GM18520 (cell line): ENCODE measurements around the gene MAN2A1.
"Not testable (repeated sequence)": the region's sequence is repeated elsewhere in the genome, so short reads cannot be mapped to it uniquely, and the experiment has no call there.

ENCODE experiments used
- ATAC-seq: cut with Tn5 transposase; IDR thresholded peaks from one replicate; pipeline ENCODE4 v1.9.1; 2021; ENCODE audit not compliant: unreplicated experiment

The MAN2A1 gene

DNA sequence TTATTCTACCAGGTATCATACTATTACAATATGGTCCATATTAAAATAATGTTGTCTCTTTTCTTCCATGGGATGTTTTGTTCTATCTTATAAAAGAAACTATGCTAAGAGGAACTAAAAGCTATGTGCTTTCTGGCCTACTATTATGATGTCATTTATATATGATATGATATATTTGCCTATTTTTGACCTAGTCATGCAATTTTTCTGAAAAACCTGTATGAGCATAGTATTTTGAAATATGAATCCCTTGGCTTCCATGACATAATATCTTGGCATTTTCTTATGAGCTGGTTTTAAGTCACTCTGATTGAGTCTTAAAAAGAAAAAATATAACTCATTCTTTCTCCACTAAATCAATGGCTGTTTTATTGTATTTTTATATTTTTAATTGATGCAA lies 60.7 kb downstream of the MAN2A1 start:
- ATAC-seq = no peak

DNA sequence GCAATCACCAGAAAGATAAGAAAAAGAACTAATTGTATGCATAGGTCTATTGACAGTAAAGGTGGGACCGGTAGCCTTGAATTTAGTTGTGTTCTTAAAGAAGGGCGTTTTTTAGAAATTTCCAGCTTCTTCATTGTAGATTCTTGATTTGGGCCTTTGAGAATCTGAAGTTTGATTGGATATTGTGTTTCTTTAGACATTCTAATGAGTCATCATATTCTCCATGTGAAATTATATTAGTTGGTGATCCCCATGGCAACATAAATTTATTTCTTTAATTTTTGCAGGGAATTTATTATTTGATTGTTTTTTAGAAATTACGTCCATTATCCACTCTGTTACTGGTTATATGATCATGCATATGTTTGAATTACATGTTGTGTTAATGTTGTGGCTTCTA lies 63.6 kb downstream of the MAN2A1 start:
- no peak for ATAC-seq

DNA sequence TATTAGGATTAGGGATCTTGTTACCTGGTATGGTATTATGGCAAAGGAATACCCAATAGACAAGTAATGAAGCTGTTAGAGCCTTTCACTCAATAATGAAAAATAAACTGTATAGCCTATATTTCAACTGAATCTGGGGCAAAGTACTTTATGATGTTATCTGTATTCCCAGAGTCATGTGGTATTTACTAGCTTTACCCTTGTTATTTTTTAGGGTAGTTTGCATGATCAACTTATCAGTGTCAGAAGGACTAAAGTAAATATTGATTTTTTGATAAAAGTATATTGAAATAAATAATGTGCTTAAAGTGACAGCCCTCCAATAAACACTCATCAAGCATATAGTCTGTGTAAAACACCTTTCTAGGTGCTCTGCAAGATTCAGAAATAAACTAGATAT lies 64.6 kb downstream of the MAN2A1 start:
- no peak for ATAC-seq

DNA sequence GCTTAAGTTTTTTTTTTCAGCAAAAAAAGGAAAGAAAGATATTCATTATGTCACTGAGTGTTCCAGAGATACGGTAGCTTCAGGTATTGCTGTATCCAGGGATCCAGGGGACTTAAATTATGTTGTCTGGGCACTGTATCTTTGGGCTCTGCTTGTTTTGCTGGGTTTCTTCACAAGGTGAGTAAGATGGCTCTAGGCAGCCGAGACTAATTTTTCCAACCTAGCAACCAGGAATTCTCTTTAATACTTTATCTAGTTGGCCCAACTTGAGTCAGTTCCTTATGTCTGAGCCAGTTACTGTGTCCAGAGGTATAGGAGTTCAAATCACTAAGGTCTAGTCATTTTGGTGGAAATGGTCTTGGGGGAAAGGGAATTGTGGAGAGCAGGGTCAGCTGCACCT lies 66.0 kb downstream of the MAN2A1 start:
- ATAC-seq = no peak

DNA sequence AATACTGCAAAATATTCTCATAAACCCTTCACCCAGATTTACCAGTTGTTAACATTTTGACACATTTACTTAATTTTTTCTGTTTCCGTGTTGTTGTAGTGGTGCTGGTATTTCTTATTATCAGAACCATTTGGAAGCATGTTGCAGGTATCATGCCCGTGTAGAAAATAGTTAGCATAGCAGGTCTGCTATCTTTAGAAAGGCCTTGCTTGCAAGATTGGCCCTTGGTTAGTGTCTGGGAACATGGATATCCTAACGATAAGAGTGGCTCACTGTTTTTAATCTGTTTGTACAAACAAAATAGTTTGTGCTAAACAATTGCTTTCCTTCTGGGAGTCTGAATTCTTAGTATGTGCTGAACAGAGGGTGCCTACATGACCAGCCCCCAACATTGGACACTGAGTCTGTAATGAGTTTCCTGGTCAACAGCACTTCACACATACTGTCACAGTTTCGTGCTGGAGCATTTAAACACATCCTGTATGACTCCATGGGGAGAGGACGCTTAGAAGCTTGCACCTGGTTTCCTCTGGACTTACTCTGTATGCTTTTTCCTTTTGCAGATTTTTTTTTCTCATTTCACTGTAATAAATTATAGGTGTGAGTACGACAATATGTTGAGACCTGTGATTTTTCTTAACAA lies 66.9 kb downstream of the MAN2A1 start:
- ATAC-seq = no peak

DNA sequence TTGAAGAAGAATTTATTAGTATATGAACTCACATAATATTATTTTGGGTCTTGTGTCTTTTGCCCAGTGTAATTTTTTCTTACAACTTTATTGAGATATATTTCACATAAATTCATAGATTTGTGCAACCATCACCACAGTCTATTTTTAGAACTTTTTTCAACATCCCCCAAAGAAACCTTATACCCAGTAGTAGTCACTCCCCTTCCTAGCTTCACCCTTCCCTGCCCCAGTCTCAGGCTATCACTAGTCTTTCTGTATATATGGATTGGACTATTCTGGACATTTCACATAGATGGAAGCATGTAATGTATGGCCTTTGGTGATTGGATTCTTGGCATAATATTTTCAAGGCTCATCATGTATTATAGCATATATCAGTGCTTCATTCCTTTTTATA lies 67.8 kb downstream of the MAN2A1 start:
- no peak for ATAC-seq

DNA sequence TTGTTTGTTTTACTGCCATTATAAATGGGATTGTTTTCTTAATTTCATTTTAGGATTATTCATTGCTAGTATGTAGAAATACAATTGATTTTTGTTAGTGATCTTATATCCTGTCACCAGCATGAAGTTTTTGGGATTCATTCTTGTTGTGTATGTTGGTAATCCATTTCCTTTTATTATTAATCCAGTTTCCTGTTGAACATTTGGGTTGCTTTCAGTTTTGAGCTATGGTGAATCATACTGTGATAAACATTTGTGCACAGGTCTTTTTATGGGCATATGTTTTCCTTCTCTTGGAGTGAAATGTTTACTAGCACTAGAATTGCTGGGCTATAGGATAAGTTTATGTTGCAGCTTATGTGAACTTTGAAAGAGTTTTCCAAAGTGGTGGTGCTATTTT lies 69.6 kb downstream of the MAN2A1 start:
- no peak for ATAC-seq

DNA sequence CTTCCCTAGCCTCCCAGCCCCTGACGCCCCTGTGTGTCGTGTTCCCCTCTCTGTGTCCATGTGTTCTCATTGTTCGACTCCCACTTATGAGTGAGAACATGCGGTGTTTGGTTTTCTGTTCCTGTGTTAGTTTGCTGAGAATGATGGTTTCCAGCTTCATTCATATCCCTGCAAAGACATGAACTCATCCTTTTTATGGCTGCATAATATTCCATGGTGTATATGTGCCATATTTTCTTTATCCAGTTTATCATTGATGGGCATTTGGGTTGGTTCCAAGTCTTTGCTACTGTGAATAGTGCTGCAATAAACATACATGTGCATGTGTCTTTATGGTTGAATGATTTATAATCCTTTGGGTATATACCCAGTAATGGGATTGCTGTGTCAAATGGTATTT lies 70.4 kb downstream of the MAN2A1 start:
- not testable (repeated sequence) for ATAC-seq

DNA sequence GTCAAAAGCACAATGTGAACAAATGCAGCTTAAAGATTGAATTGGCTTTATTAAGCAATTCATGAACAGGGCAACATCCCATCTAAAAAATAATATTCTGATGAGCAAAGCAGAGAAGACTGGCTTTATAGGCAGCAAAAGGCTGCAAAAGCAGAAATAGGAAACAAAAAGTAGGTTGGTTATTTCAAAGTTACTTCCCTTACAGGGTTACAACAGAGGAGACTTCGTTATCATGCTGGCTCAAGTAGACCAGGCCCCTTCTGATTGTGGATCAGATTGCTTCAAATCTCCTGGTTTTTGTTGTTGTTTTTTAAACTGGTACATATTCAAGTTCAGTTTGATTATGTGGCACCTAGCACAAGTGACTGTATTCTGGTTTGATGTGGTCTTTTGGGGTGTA lies 73.1 kb downstream of the MAN2A1 start:
- ATAC-seq = no peak

DNA sequence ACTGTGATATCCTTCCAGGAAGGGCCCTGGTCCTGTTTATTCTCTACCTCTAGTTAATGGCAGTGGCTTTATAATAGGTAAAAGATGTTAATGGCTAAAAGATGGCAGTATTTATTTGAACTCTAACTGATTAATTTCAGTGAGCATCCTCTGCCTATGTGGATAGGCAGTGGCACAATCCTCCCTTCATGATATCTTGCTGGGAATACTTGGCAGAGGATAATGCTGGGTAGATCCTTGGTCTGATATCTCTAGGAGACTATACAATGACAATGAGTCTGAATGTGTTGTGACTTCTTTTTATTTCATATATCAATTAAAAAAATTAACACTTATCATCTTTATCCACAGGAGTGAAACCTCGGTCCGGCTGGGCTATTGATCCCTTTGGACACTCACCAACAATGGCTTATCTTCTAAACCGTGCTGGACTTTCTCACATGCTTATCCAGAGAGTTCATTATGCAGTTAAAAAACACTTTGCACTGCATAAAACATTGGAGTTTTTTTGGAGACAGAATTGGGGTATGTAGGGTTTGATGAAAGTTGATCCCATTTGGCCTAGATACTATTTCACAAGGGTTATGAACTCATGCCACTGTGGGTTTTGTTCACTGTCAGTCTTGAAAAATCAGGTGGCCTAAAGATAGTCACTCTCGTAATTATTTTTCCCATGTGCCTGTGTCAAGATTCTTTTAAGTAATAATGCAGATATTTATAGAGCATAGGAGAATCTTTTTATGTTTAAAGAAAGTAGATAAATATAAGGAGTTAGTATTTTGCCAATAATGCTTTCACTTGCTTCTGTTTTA lies 77.7 kb downstream of the MAN2A1 start:
- ATAC-seq = no peak

DNA sequence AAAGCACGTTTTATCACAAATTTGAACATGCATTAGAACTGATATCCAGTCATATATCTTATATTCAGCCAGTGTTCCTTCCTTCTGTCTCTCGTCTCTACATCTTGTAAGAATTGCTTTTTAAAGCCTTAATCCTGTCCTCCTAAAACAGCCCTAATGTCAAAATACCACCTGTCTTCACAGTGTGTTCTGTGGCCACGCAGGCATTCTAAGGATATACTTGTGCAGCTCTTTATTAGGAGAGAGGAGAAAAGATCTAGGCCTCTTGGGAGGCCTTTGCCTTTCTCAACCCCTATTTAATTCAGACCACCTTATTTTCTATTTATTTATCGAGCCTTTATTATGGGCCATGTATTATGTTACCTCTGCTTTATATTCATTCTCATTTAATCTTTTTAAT lies 78.3 kb downstream of the MAN2A1 start:
- ATAC-seq = no peak

DNA sequence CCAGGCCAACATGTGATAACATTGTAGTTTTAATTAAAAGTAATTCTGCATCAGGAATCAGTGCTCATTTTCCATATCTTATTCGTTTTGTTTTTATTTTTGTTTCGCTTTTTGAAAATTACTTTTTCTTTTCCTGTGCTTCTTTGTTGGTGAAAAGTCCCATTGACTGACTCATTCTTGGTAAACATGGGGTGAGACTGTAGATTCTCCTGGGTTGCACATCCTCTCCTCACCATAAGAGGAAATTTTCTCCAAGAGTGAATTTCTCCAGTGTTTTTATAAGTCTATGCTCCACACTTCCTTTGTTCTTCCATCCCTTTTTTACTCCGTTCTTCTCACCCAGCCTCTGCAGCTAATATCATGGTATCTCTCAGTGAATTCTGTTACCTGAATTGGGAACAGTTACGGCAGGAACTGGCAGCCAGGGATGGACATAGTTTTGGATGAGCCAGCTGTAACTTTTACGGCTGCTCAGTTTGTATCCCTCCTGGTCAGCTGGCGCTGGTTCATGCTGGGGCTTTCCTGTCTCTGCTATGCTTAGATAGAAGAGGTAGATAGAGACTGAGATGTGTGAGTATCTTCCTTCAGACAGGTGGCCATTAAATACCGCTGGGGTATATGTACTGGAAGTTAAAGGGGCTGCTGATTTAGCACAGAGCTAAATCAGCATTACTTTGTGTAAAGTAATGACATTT lies 80.0 kb downstream of the MAN2A1 start:
- ATAC-seq = no peak

DNA sequence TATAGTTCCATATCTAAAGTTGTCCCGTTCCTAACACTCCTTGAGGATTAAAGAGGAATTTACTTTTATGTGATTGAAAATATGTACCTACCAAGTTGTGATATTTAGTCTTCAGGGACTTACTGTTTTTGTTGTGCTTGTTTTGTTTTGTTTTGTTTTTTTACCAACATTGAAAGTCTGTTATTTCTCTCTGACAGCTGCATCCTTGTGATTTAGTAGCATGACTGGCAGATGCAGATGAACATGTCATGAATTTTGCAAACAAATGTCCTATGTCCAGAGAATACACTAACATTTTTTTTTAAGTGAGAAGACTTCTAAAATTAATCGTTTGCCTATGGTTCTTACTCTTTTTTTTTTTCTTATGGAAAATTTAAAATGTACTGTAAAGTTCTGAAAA lies 85.4 kb downstream of the MAN2A1 start:
- no peak for ATAC-seq

DNA sequence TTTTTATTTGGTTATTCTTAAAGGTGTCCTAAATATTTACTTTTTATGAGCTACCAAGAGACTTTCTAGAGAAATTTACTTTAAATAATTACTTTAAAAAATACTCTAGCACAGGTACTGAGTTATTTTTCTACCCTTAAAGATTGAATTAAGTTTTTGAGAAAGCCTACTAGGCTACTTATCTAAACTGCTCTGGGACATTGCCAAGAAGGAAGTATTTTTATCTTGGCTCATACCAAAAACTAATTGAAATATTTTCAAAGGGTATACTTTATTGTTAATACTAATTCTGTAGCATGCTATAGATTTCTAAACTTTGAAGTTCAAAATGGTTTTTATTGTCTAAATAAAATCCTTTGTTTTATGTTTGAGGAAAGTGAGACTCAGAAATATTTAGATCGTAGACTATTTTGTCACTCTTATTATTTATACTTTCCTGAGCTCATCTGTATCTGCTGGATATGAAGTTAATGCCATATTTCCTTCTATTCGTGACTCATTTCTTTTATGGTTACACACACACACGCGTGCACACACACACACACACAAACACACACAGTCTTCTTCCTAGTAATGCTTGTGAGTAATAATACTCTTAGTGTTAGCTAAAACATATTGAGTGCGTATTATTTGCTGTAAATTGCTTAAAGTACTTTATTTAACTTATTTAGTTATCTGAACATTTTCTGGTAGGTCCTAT lies 89.5 kb downstream of the MAN2A1 start:
- no peak for ATAC-seq

DNA sequence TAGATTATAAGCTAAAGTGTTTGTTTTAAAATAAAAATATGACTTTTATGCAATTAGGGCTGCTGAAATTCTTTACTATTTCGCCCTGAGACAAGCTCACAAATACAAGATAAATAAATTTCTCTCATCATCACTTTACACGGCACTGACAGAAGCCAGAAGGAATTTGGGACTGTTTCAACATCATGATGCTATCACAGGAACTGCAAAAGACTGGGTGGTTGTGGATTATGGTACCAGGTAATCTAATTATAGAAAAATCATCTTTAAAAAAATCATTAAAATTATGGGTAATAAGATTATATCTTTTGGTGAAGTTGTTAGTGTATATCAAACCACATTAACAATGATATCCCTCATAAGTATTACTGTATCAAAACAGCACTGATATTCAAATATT lies 95.0 kb downstream of the MAN2A1 start:
- ATAC-seq = no peak

DNA sequence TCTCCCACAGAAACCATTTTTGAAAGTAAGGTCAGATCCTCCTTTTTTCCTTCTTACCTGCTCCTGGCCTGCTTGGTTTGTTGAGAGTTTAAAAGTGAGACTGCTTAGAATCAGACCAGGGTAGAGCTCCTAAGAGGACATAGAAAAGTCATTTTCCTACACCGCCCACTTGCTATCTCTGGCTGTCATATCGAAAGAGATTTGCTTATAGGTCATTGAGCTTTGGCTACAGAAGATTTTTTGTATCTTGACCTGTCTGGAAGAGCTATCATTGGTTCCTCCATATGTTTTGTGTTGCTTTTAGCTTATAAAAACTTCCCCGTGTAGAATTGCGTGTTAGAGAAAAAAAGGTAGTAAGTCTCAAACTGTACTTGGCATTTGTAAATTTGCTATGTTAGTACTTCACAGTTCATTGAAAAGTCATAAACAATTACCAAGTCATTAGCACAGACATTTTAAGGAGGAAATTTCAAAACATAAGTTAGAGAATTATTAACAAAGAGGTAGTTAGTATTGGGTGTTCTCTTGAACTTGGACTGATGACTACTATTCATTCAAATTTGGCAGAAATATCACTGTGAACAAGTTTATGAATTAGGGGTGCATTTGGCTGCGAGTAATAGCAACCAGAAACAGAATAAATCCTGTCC lies 96.6 kb downstream of the MAN2A1 start:
- ATAC-seq = no peak

DNA sequence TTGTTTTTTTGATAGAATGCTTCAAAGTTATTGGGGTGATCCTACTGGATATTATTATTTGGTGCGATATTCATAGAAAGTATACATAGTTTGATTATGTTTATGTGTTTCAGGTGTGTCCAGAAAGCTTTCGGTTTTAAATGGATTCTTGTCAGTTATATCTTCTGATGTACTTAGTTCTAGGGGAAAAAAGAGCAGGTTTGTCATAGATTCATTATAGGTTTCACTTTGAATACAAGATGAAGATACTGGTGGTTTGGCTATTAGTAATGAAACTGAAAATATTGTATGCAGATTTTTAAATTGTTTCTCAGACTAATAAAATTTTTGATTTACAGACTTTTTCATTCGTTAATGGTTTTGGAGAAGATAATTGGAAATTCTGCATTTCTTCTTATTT lies 98.9 kb downstream of the MAN2A1 start:
- peak; percentile 97 for ATAC-seq

DNA sequence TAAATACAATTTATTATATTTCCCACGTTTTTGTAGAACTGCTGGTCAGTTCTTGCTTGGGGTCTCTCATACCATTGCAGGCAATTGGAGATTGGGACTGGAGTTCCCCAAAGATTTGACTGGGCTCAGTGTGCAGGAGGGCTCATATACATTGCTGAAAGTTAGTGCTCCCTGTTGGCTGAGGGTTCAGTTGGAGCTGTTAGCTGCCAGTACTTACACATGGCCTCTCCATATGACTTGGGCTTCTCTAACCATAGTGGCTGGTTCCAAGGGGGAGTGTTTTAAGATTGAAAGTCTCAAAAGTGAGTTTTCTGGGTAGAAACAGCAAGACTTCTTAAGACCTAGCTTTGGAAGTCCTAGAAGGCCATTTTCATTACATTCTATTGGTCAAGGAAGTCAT lies 102.9 kb downstream of the MAN2A1 start:
- ATAC-seq = no peak

DNA sequence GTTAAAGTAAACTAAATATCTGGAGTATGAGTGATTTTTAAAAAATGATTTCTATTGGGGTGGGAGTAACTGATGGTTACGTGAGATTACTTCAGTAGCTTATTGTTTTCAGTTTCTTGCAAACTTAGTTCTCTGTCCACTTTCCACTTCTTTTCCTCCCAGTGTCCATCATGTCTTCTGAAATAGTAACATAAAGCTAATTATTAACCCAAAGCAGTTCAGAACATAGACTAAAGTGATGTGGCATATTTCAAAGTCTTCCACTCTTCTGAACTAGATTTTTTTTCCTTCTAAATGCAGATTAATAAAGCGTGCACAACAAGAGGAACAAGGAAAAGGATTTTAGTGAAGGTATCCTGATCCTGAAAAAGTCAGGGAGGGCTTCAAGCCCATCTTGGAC lies 114.1 kb downstream of the MAN2A1 start:
- ATAC-seq = no peak

DNA sequence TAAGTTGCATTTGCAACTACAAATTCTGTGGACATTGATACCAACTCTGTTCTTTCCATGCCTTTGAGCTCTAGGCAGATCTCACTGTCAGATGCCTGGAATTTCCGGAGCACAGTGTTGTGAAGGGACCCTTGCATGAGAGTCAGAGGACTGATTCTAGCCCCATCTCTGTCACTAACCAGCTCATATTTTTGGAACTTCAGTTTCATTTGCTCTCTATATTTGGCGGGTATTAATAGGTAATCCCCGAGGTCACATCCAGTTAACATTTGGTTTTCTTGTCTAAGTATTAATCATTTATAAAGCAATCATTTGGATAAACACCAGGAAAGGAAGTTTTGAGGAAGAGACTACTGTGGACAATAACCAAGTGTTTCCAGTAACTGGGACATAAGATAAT lies 115.7 kb downstream of the MAN2A1 start:
- no peak for ATAC-seq

DNA sequence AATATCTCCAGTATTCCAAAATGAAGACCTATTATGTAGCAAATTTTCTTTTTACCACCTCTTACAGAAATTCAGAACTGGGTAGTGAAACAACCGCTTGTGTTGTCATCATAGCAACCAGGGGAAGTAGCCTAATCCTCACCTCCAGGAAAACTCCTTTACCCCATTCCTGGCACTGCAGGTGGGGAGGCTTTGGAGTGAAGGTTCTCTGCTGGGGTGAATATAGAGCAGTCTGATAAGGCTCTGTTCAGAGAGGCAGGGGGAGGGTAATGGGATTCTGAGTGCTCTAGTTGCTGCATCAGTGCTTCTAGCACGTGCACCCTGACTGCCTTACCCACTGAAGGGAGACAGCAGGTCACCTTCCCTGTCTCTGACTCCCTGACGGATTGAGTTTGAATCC lies 116.2 kb downstream of the MAN2A1 start:
- no peak for ATAC-seq
